A549 (cell line): ENCODE data around the gene PRKN. TPM values are rescaled to one million over a fixed set of nuclear protein-coding genes. Genes with fewer than 3 reads are reported as not detected.

Source experiments
- ATAC-seq, 2 experiments: fragments of 200-7000 bp in 1 of 2; fragments of >200 bp in 1 of 2; cut with Nextera tagmentation in 1 of 2; cut with Tn5 transposase in 1 of 2; 3 replicates each; pipeline versions ENCODE4 v1.8.0 to v1.9.1; 2018 to 2020; ENCODE audit warnings: mild to moderate bottlenecking in 1 of 2, moderate library complexity in 1 of 2
- CTCF ChIA-PET: fragments of 300-600 bp; sonication (Branson Sonifier 250); formaldehyde crosslinking; extraction: SDS; loops from one replicate; lab custom pipeline; 2021; ENCODE audit warnings: antibody characterized with exemption, inconsistent platforms; lab: Yijun Ruan, JAX
- POLR2A ChIA-PET: fragments of 350-600 bp; formaldehyde crosslinking; extraction: SDS; loops from one replicate; lab custom pipeline; 2021; ENCODE audit warnings: antibody characterized with exemption, inconsistent platforms; lab: Yijun Ruan, JAX
- DNase-seq, 2 experiments: peaks; one replicate each; pipeline versions ENCODE4 v3.0.0 to v3.0.0-alpha.2; 2011 to 2016; ENCODE audit warnings: low read depth in 1 of 2, low spot score in 1 of 2
- FAIRE-seq: peaks from 2 replicates; lab custom pipeline; 2011; peaks lifted over from hg19 to GRCh38; lab: Jason Lieb, UNC
- H3K27ac ChIP-seq, 2 experiments: fragments of >200 bp; sonication (Bioruptor Twin); formaldehyde crosslinking; 3 replicates each; pipeline ENCODE4 v1.5.1; 2016 to 2017
- H3K4me1 ChIP-seq: fragments of >200 bp; sonication (Bioruptor Twin); formaldehyde crosslinking; 3 replicates; pipeline ENCODE4 v1.6.1; 2016
- H3K4me2 ChIP-seq: fragments of >200 bp; sonication (Bioruptor Twin); formaldehyde crosslinking; 3 replicates; pipeline ENCODE4 v1.6.1; 2016
- H3K4me3 ChIP-seq: fragments of >200 bp; sonication (Bioruptor Twin); formaldehyde crosslinking; 3 replicates; pipeline ENCODE4 v1.5.1; 2016
- H3K9me3 ChIP-seq: fragments of >200 bp; sonication (Bioruptor Twin); formaldehyde crosslinking; 3 replicates; pipeline ENCODE4 v1.6.1; 2016
- CBX8 ChIP-seq: fragments of 200-600 bp; sonication (generic); IDR thresholded peaks from 2 replicates; pipeline ENCODE4 v1.6.1; 2016
- CHD4 ChIP-seq: fragments of 200-600 bp; sonication (generic); IDR thresholded peaks from 2 replicates; pipeline ENCODE4 v1.6.1; 2016; ENCODE audit warnings: antibody characterized with exemption, mild to moderate bottlenecking, borderline replicate concordance
- FOSB ChIP-seq: fragments of 250-450 bp; sonication (Bioruptor Pico); IDR thresholded peaks from 2 replicates; pipeline ENCODE4 v1.5.0; 2020; ENCODE audit warnings: mild to moderate bottlenecking, moderate library complexity
- FOSL2 ChIP-seq, 2 experiments: fragments of 450-650 bp in 1 of 2; fragments of >200 bp in 1 of 2; sonication (Bioruptor Twin) in 1 of 2; formaldehyde crosslinking; IDR thresholded peaks; 2 replicates each; pipeline versions ENCODE4 v1.5.0 to v1.6.1; 2016 to 2020; ENCODE audit warnings: mild to moderate bottlenecking in 1 of 2, moderate library complexity in 1 of 2
- FOXS1 ChIP-seq: fragments of 250-450 bp; sonication (Bioruptor Pico); IDR thresholded peaks from 2 replicates; pipeline ENCODE4 v1.5.0; 2020; ENCODE audit warnings: mild to moderate bottlenecking, moderate library complexity
- HEYL ChIP-seq: fragments of 250-450 bp; sonication (Bioruptor Pico); IDR thresholded peaks from 2 replicates; pipeline ENCODE4 v1.8.0; 2021; ENCODE audit warnings: mild to moderate bottlenecking, moderate library complexity
- JUNB ChIP-seq: fragments of >200 bp; sonication (Bioruptor Twin); formaldehyde crosslinking; IDR thresholded peaks from 2 replicates; pipeline ENCODE4 v1.6.1; 2016
- KDM1A ChIP-seq: fragments of 200-600 bp; sonication (generic); IDR thresholded peaks from 2 replicates; pipeline ENCODE4 v1.6.1; 2016; ENCODE audit warnings: low read depth, mild to moderate bottlenecking
- MAFK ChIP-seq: fragments of 450-650 bp; IDR thresholded peaks from 2 replicates; pipeline ENCODE4 v1.6.1; 2014; ENCODE audit not compliant: partially characterized antibody
- MAZ ChIP-seq: fragments of 150-350 bp; IDR thresholded peaks from 2 replicates; pipeline ENCODE4 v1.6.1; 2014; ENCODE audit warnings: antibody characterized with exemption, low read depth, low read length, borderline replicate concordance
- MYC ChIP-seq: IDR thresholded peaks from 2 replicates; pipeline ENCODE4 v1.6.1; 2012; ENCODE audit warnings: mild to moderate bottlenecking, inconsistent platforms, low read length, improper control_type of control experiment, borderline replicate concordance
- NFE2L2 ChIP-seq: fragments of 150-350 bp; conservative IDR thresholded peaks from 2 replicates; pipeline ENCODE4 v1.6.1; 2014; ENCODE audit warnings: low read length
- NPAS2 ChIP-seq: fragments of 250-450 bp; sonication (Bioruptor Pico); IDR thresholded peaks from 2 replicates; pipeline ENCODE4 v1.8.0; 2022; ENCODE audit warnings: mild to moderate bottlenecking, moderate library complexity, borderline replicate concordance
- RAD21 ChIP-seq, 2 experiments: fragments of >200 bp in 1 of 2; sonication (Bioruptor Twin) in 1 of 2; formaldehyde crosslinking in 1 of 2; IDR thresholded peaks in 1 of 2; conservative IDR thresholded peaks in 1 of 2; 2 replicates in 1 of 2; 3 replicates in 1 of 2; pipeline ENCODE4 v1.6.1; 2012 to 2018; ENCODE audit warnings: inconsistent platforms in 1 of 2
- RFX5 ChIP-seq: fragments of 450-650 bp; IDR thresholded peaks from 2 replicates; pipeline ENCODE4 v1.7.1; 2014; ENCODE audit warnings: antibody characterized with exemption, mild to moderate bottlenecking, moderate library complexity
- SMC3 ChIP-seq: fragments of >200 bp; sonication (Bioruptor Twin); formaldehyde crosslinking; IDR thresholded peaks from 3 replicates; pipeline ENCODE4 v1.6.1; 2018; ENCODE audit warnings: inconsistent platforms
- TFCP2L1 ChIP-seq: fragments of 250-450 bp; sonication (Bioruptor Pico); IDR thresholded peaks from 2 replicates; pipeline ENCODE4 v1.5.0; 2021; ENCODE audit warnings: mild to moderate bottlenecking
- TP53 ChIP-seq: fragments of 250-450 bp; sonication (Bioruptor Pico); IDR thresholded peaks from 2 replicates; pipeline ENCODE4 v1.5.0; 2021; ENCODE audit warnings: mild to moderate bottlenecking, moderate library complexity
- ZC3H11A ChIP-seq: fragments of 450-650 bp; IDR thresholded peaks from 2 replicates; pipeline ENCODE4 v1.6.1; 2014; ENCODE audit warnings: antibody characterized with exemption, mild to moderate bottlenecking
- ZNF302 ChIP-seq: fragments of 250-450 bp; sonication (Bioruptor Pico); IDR thresholded peaks from 2 replicates; pipeline ENCODE4 v1.9.0; 2021; ENCODE audit warnings: inconsistent platforms, mild to moderate bottlenecking, moderate library complexity
- WGBS: methylation state at CpG from one replicate; pipeline ENCODE4 v1.1.6; 2017; ENCODE audit errors: missing lambda C conversion rate; 5-methylcytosine and 5-hydroxymethylcytosine counted together
- polyA plus RNA-seq, 4 experiments: library from polyadenylated mRNA; depleted of rRNA in 3 of 4; stranded (reverse); fragments of >200 nt; fragmentation: RNase III in 1 of 4; extraction: RNeasy Plus Mini Kit Qiagen cat#74134 plus additional on column Dnase treatment in 1 of 4; gene quantifications; 2 replicates in 3 of 4; 3 replicates in 1 of 4; pipeline ENCODE4 v1.2.3, GENCODE V29; 2011 to 2017
- TF ChIP-seq, protein P1 (sequence below): IDR thresholded peaks from 2 replicates; pipeline ENCODE4 v1.6.1; 2012
- TF ChIP-seq, protein P2 (sequence below): fragments of >200 bp; sonication (Bioruptor Twin); formaldehyde crosslinking; IDR thresholded peaks from 3 replicates; pipeline ENCODE4 v1.6.1; 2016
- TF ChIP-seq, protein P3 (sequence below): fragments of 250-450 bp; sonication (Bioruptor Pico); IDR thresholded peaks from 2 replicates; pipeline ENCODE4 v1.5.0; 2020; ENCODE audit warnings: low read depth, mild to moderate bottlenecking, moderate library complexity
- TF ChIP-seq, protein P4 (sequence below): fragments of >200 bp; sonication (Bioruptor Twin); formaldehyde crosslinking; IDR thresholded peaks from 2 replicates; pipeline ENCODE4 v1.6.1; 2016

Gene PRKN
- polyA plus RNA-seq, 2 of the 4 experiments (the other 2 are of a cell fraction): 0.36 to 0.39 TPM

DNA sequence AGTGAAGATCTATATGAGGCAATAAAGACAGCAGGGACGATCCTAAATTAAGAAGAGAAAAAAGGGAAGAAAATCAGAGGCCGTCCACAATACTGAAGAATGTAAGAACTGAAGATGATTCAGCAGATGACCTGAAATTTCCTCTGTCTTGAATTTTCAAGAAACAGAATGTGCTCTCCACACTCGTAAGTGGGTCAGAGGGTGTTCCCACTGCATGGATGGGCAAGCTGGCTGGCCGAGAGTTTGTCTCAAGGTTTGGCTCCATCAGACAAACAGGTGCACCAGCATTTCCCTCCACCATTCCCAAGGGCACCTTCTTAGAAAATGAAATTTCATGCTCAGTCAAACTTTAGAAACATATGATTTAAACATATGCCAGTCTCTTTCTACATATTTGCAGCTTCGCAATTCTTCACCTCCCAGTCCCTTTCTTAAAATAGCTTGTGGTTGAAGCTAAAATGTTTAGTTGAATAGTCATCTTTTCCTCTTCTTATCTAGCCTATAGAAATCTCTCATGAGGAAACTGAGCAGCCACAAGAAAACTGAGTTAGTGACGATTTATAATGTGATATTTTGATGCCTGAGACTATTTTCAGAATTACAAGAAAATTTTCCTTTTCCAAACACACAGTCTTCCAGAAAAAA, 576.4 kb downstream of the PRKN start:
- TF ChIP-seq JUNB (no peak), MAZ (no peak), MYC (no peak), FOSL2 (IDR thresholded peaks at IDR 0.05) (no peak), FOSL2 (CRISPR knock-in tag; IDR thresholded peaks at IDR 0.05) (no peak), SMC3 (no peak), RAD21 (conservative IDR thresholded peaks at IDR 0.05 in 1 of 2, IDR thresholded peaks at IDR 0.05 in 1 of 2) (no peak), CBX8 (no peak), FOXS1 (CRISPR knock-in tag) (no peak), HEYL (no peak), TP53 (CRISPR knock-in tag) (no peak), KDM1A (no peak), ZNF302 (CRISPR knock-in tag) (no peak)
- TF ChIP-seq, protein P1, sequence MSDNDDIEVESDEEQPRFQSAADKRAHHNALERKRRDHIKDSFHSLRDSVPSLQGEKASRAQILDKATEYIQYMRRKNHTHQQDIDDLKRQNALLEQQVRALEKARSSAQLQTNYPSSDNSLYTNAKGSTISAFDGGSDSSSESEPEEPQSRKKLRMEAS: no peak
- TF ChIP-seq, protein P2, sequence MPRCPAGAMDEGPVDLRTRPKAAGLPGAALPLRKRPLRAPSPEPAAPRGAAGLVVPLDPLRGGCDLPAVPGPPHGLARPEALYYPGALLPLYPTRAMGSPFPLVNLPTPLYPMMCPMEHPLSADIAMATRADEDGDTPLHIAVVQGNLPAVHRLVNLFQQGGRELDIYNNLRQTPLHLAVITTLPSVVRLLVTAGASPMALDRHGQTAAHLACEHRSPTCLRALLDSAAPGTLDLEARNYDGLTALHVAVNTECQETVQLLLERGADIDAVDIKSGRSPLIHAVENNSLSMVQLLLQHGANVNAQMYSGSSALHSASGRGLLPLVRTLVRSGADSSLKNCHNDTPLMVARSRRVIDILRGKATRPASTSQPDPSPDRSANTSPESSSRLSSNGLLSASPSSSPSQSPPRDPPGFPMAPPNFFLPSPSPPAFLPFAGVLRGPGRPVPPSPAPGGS: no peak
- Histone ChIP-seq H3K9me3 (no peaks in the 10 kb centered on the region), H3K27ac (no peak overlapping the region), H3K4me1 (no peaks in the 10 kb centered on the region), H3K4me3 (no peak overlapping the region), H3K4me2 (no peak overlapping the region)
- WGBS: 63% methylated on average over 6 of the region's 6 CpGs
- no peak for DNase-seq
- no peak for FAIRE-seq
- ATAC-seq: no peak
- ChIA-PET CTCF (no interaction called here), POLR2A (no interaction called here)

DNA sequence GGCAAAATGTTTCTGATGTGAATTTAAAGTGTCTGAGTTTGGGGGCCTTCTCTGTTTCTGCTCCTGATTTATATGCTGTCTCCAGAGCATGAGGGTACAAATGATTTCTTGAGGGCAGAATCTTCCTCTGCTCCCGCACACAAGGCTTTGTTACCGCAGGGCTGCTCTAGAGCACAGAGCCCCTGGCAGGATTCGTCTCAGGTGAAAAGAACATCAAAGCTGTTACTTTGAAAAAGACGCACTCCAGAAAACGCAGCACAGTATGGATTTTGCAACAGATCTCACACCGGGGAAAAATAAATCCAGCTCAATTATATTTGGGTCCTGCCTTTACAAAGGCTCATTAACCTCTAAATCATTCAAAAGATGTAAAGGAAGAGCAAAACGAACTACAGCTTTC, 577.3 kb downstream of the PRKN start:
- Histone ChIP-seq H3K9me3 (no peaks in the 10 kb centered on the region), H3K4me1 (no peaks in the 10 kb centered on the region), H3K4me2 (no peak overlapping the region), H3K4me3 (no peak overlapping the region), H3K27ac (no peak overlapping the region)
- FAIRE-seq (no peak), DNase-seq (no peak), ATAC-seq (no peak)
- 70% methylated on average over 7 of the region's 7 CpGs for WGBS
- CTCF ChIA-PET: no interaction called here
- TF ChIP-seq MAZ: no peak
- no peak for TF ChIP-seq MAFK
- TF ChIP-seq NFE2L2: no peak
- no peak for TF ChIP-seq RFX5
- TF ChIP-seq TP53 (CRISPR knock-in tag): no peak
- TF ChIP-seq HEYL: no peak
- TF ChIP-seq NPAS2 (CRISPR knock-in tag): no peak
- TF ChIP-seq ZC3H11A: no peak
- TF ChIP-seq, protein P1: no peak
- TF ChIP-seq FOSB (CRISPR knock-in tag): no peak
- TF ChIP-seq CHD4: no peak
- TF ChIP-seq, protein P3, sequence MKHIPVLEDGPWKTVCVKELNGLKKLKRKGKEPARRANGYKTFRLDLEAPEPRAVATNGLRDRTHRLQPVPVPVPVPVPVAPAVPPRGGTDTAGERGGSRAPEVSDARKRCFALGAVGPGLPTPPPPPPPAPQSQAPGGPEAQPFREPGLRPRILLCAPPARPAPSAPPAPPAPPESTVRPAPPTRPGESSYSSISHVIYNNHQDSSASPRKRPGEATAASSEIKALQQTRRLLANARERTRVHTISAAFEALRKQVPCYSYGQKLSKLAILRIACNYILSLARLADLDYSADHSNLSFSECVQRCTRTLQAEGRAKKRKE: no peak
- POLR2A ChIA-PET: no interaction called here

DNA sequence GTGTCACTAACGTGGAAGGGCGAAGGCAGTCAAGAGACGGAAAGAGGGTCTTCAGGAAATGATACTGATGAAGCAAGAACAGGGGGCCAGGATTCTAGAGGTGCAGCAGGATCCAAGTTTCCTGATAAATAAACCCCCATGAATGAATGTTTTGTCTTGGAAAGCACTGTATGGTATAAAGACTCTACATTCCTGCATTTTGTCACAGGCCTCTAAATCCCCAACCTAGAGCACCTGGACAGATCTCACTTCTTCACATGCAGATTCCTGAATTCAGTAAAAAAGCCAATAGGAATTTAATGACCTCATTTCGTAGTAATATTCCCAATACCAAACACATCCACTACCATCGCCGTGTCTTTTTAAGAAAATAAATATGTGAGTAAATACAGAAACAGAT, 577.8 kb downstream of the PRKN start:
- Histone ChIP-seq H3K4me3 (no peak overlapping the region), H3K27ac (no peak overlapping the region), H3K4me1 (no peaks in the 10 kb centered on the region), H3K9me3 (no peaks in the 10 kb centered on the region), H3K4me2 (no peak overlapping the region)
- POLR2A ChIA-PET: no interaction called here
- 87% methylated on average over 6 of the region's 6 CpGs for WGBS
- CTCF ChIA-PET: no interaction called here
- no peak for ATAC-seq
- DNase-seq: no peak
- TF ChIP-seq, protein P4, sequence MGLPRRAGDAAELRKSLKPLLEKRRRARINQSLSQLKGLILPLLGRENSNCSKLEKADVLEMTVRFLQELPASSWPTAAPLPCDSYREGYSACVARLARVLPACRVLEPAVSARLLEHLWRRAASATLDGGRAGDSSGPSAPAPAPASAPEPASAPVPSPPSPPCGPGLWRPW: no peak
- TF ChIP-seq TFCP2L1 (CRISPR knock-in tag): no peak
- FAIRE-seq: no peak
